B cell (primary cell): Measurements from ENCODE around the gene ALDH3B1. TPM values are rescaled to one million over a fixed set of nuclear protein-coding genes. Genes with fewer than 3 reads are reported as not detected.

ENCODE experiments used
- ATAC-seq: fragments of 200-7000 bp; cut with Tn5 transposase; one replicate; pipeline ENCODE4 v1.10.0; 2021; ENCODE audit warnings: low read depth, mild to moderate bottlenecking, moderate number of reproducible peaks, moderate library complexity
- CTCF ChIA-PET: fragments of 350-600 bp; sonication (Branson Sonifier 250); formaldehyde crosslinking; loops from one replicate; lab custom pipeline; 2021; ENCODE audit warnings: antibody characterized with exemption, inconsistent platforms; lab: Charles Lee
- POLR2A ChIA-PET: fragments of 350-600 bp; sonication (Branson Sonifier 250); formaldehyde crosslinking; loops from one replicate; lab custom pipeline; 2021; ENCODE audit warnings: antibody characterized with exemption; lab: Charles Lee
- DNase-seq: peaks from one replicate; pipeline ENCODE4 v3.0.0; 2013
- H2AFZ ChIP-seq: 2 replicates; pipeline ENCODE4 v1.6.1; 2012; ENCODE audit warnings: mild to moderate bottlenecking, low read depth, low read length; ENCODE audit not compliant: insufficient read depth, poor library complexity, severe bottlenecking
- H3K27ac ChIP-seq, 2 donors: 1 replicate in 1 of 2; 2 replicates in 1 of 2; pipeline ENCODE4 v1.5.1; 2012 to 2013; ENCODE audit warnings: low read length in 2 of 2, mild to moderate bottlenecking in 2 of 2, moderate library complexity in 1 of 2
- H3K27me3 ChIP-seq, 4 experiments: fragments of 200-600 bp in 1 of 4; sonication (generic) in 1 of 4; replicated peaks in 1 of 4; 1 replicate in 2 of 4; 2 replicates in 2 of 4; pipeline versions ENCODE4 v1.6.1 to v1.7.0; 2013 to 2016; ENCODE audit warnings: low read length in 3 of 4, mild to moderate bottlenecking in 2 of 4, mixed read lengths in 1 of 4, moderate library complexity in 1 of 4; ENCODE audit not compliant: insufficient read depth in 4 of 4, control insufficient read depth in 3 of 4; ENCODE audit errors: control extremely low read depth in 1 of 4
- H3K36me3 ChIP-seq, 2 experiments: replicated peaks in 1 of 2; 1 replicate in 1 of 2; 2 replicates in 1 of 2; pipeline versions ENCODE4 v1.6.1 to v1.7.1; 2013; ENCODE audit warnings: low read length in 1 of 2; ENCODE audit not compliant: insufficient read depth in 2 of 2, control insufficient read depth in 1 of 2; ENCODE audit errors: control extremely low read depth in 1 of 2, extremely low read depth in 1 of 2
- H3K4me1 ChIP-seq, 2 donors: fragments of 200-600 bp in 1 of 2; sonication (generic) in 1 of 2; 1 replicate in 1 of 2; 2 replicates in 1 of 2; pipeline versions ENCODE4 v1.5.1 to v1.6.1; 2013 to 2017; ENCODE audit warnings: low read length in 2 of 2; ENCODE audit not compliant: control insufficient read depth in 2 of 2, insufficient read depth in 2 of 2
- H3K4me2 ChIP-seq: replicated peaks from 2 replicates; pipeline ENCODE3; 2012; ENCODE audit warnings: mild to moderate bottlenecking, low read depth, low read length; ENCODE audit not compliant: poor library complexity, severe bottlenecking
- H3K4me3 ChIP-seq, 5 experiments: fragments of 200-600 bp in 1 of 5; sonication (generic) in 1 of 5; 1 replicate in 3 of 5; 2 replicates in 2 of 5; pipeline versions ENCODE4 v1.5.1 to v1.7.0; 2011 to 2016; ENCODE audit warnings: low read length in 4 of 5, mild to moderate bottlenecking in 4 of 5, low read depth in 2 of 5, control low read depth in 1 of 5, moderate library complexity in 1 of 5; ENCODE audit not compliant: insufficient read depth in 1 of 5; ENCODE audit errors: control extremely low read depth in 1 of 5, extremely low read depth in 1 of 5
- H3K79me2 ChIP-seq: fragments of 200-600 bp; sonication (generic); one replicate; pipeline ENCODE4 v1.6.0; 2016; ENCODE audit warnings: low read length; ENCODE audit not compliant: control insufficient read depth, insufficient read depth
- H3K9ac ChIP-seq: fragments of 200-600 bp; sonication (generic); 2 replicates; pipeline ENCODE4 v1.6.1; 2017; ENCODE audit warnings: mild to moderate bottlenecking, low read length, moderate library complexity
- H3K9me3 ChIP-seq, 3 donors: one replicate each; pipeline versions ENCODE4 v1.6.1 to v1.7.1; 2013; ENCODE audit warnings: low read length in 2 of 3; ENCODE audit not compliant: control insufficient read depth in 2 of 3, insufficient read depth in 1 of 3; ENCODE audit errors: control extremely low read depth in 1 of 3
- H4K20me1 ChIP-seq: 2 replicates; pipeline ENCODE4 v1.6.0; 2012; ENCODE audit warnings: mild to moderate bottlenecking, low read length; ENCODE audit not compliant: insufficient read depth, control insufficient read depth, poor library complexity, severe bottlenecking
- H3K27ac Mint-ChIP-seq: one replicate; pipeline ENCODE4 v1.8.0; 2021; ENCODE audit warnings: mixed read lengths
- H3K27me3 Mint-ChIP-seq: one replicate; pipeline ENCODE4 v1.8.0; 2021; ENCODE audit warnings: mixed read lengths
- H3K4me1 Mint-ChIP-seq: one replicate; pipeline ENCODE4 v1.8.0; 2021; ENCODE audit warnings: mixed read lengths
- H3K4me3 Mint-ChIP-seq: one replicate; pipeline ENCODE4 v1.8.0; 2021; ENCODE audit warnings: mixed read lengths
- H3K9me3 Mint-ChIP-seq: one replicate; pipeline ENCODE4 v1.8.0; 2022; ENCODE audit warnings: mixed read lengths; ENCODE audit not compliant: insufficient read depth
- CTCF ChIP-seq: fragments of 200-600 bp; IDR thresholded peaks from one replicate; pipeline ENCODE4 v1.8.0; 2022; ENCODE audit warnings: antibody characterized with exemption, mild to moderate bottlenecking
- EZH2 ChIP-seq: IDR thresholded peaks from 2 replicates; pipeline ENCODE4 v1.6.1; 2012; ENCODE audit warnings: borderline replicate concordance, low read depth, mild to moderate bottlenecking, moderate library complexity, low read length; ENCODE audit not compliant: insufficient read depth, poor library complexity, severe bottlenecking
- WGBS: methylation state at CpG from one replicate; pipeline ENCODE4 v1.1.5; 2013; ENCODE audit warnings: missing lambda C conversion rate; ENCODE audit not compliant: insufficient coverage; 5-methylcytosine and 5-hydroxymethylcytosine counted together
- intact Hi-C: fragments of 100-400 bp; cut with micrococcal nuclease; formaldehyde crosslinking; loops from one replicate; pipeline ENCODE4 v1.10.0; 2022
- polyA plus RNA-seq: library from polyadenylated mRNA; depleted of rRNA; stranded (reverse); fragments of >200 nt; gene quantifications from 2 replicates; pipeline ENCODE4 v1.2.3, GENCODE V29; 2012
- total RNA-seq, 2 donors: library from RNA; stranded (reverse); fragments of 120-200 nt in 1 of 2; gene quantifications; 1 replicate in 1 of 2; 2 replicates in 1 of 2; pipeline versions ENCODE4 v1.2.3 to v1.2.4, GENCODE V29; 2013 to 2022

ALDH3B1 gene
- total and polyA plus RNA-seq, 2 donors (not counting 1 experiment from before 2014, with no cell fraction given) = 0.81 TPM

DNA sequence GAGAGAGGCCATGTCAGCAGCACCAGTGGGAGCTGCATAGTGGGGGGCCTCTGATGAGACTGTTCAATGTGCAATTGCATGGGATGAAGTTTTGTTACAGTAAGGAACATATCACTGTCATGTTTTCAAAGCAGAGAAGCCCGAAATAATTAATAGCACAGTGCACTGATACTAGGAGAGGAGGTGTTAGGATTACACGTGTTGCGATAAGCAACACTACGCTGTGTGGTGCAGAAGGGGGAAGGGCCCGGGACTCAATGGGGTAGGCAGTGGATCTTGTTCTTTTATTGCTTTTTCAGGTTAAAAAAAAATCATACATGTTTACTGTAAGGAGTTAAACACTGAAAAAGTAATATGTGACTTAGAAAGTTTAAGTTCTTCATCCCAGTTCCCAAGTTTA, 57.9 kb downstream of the ALDH3B1 start:
- Mint-ChIP-seq H3K4me1 (peaks cover 12% of the 10 kb centered on the region), H3K27me3 (no peaks in the 10 kb centered on the region), H3K9me3 (no peaks in the 10 kb centered on the region), H3K4me3 (no peak overlapping the region), H3K27ac (no peak overlapping the region)
- Histone ChIP-seq H3K4me1 (peaks cover 0 to 9% of the 10 kb centered on the region in 2 donors), H3K4me2 (no peak overlapping the region), H3K9ac (no peak overlapping the region), H2AFZ (no peak overlapping the region), H3K4me3 (no peak overlapping the region), H3K27ac (no peak overlapping the region), H3K9me3 (no peaks in the 10 kb centered on the region), H4K20me1 (no peaks in the 10 kb centered on the region), H3K79me2 (no peaks in the 10 kb centered on the region), H3K36me3 (peaks cover 0 to 33% of the 10 kb centered on the region in 2 experiments), H3K27me3 (no peaks in the 10 kb centered on the region)
- 100% methylated on average over 1 of the region's 5 CpGs for WGBS
- intact Hi-C loops = no loop called here
- DNase-seq (no peak), ATAC-seq (no peak)
- CTCF ChIA-PET = no interaction called here
- POLR2A ChIA-PET = no interaction called here
- TF ChIP-seq CTCF = no peak
- TF ChIP-seq EZH2 = no peak

DNA sequence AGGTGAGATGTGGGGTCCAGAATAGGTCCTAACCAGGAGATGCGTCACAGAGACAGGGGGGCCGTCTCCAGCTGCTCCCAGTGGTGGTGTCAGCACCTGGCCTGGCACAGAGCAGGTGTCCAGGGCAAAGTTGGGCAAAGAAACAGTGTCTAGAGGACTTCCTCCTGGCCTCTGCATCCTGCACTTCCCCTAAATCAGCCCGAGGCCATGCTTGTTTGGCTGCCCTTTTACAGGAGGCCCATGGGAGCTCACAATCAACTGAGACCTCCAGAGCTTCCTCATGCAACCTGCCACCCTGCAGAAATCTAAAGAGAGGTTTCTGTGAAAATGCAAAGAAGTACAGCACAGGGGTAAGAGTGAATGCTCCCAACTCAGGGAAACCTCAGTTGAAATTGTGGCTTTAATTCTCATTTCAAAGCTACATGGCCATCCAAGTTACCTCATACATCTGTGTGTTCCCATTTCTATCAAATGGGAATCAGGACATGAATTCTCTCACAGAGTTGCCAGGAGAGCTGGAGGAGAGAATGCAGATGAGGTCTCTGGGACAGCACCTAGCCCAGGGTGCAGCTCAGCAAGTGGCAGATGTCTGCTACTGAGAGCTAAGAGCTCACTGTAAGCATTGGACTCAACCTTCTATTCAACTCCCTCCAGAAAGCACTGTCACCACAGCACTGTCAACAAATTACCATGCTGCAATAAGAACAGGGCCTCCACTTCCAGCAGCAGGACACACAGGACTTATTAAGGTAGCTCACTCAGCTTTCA, 61.3 kb downstream of the ALDH3B1 start:
- H3K9ac ChIP-seq = no peak overlapping the region
- H3K4me3 ChIP-seq = no peak overlapping the region
- no peaks in the 10 kb centered on the region for H4K20me1 ChIP-seq
- Mint-ChIP-seq H3K4me1 (peaks cover 12% of the 10 kb centered on the region), H3K9me3 (no peaks in the 10 kb centered on the region), H3K27ac (peak overlapping the region; percentile 29), H3K4me3 (no peak overlapping the region), H3K27me3 (no peaks in the 10 kb centered on the region)
- intact Hi-C loops = no loop called here
- peaks cover 0 to 15% of the 10 kb centered on the region in 2 experiments for H3K36me3 ChIP-seq
- no peak overlapping the region for H3K4me2 ChIP-seq
- H3K9me3 ChIP-seq = no peaks in the 10 kb centered on the region
- no peaks in the 10 kb centered on the region for H3K27me3 ChIP-seq
- peak; percentile 45 for ATAC-seq
- DNase-seq = no peak
- H3K27ac ChIP-seq = no peak overlapping the region
- 59% methylated on average over 2 of the region's 3 CpGs for WGBS
- ChIA-PET POLR2A (no interaction called here), CTCF (no interaction called here)
- TF ChIP-seq CTCF = no peak
- TF ChIP-seq EZH2 = no peak
- H2AFZ ChIP-seq = no peak overlapping the region
- no peaks in the 10 kb centered on the region for H3K79me2 ChIP-seq
- peaks cover 0 to 9% of the 10 kb centered on the region in 2 donors for H3K4me1 ChIP-seq
